IMR-90 (cell line): ENCODE results near the gene UBE2L3. TPM values are rescaled to one million over a fixed set of nuclear protein-coding genes. Genes with fewer than 3 reads are reported as not detected.

Experiments used
- ATAC-seq: fragments of 200-7000 bp; cut with Tn5 transposase; 2 replicates; pipeline ENCODE4 v1.9.1; 2020; ENCODE audit warnings: low read depth, mild to moderate bottlenecking, moderate library complexity
- BruUV-seq: library from RNA; stranded (reverse); fragments of 400-500 nt; replicated peaks from 2 replicates; lab custom pipeline; 2021; lab: Mats Ljungman, UMichigan
- CTCF ChIA-PET: fragments of 300-600 bp; formaldehyde crosslinking; extraction: SDS; loops from one replicate; lab custom pipeline; 2021; ENCODE audit warnings: antibody characterized with exemption; lab: Yijun Ruan, JAX
- POLR2A ChIA-PET: fragments of 300-600 bp; sonication (Branson Sonifier 250); formaldehyde crosslinking; loops from one replicate; lab custom pipeline; 2022; ENCODE audit warnings: antibody characterized with exemption; ENCODE audit not compliant: unreplicated experiment; lab: Charles Lee
- DNase-seq: peaks from one replicate; pipeline ENCODE4 v3.0.0; 2013
- H2AFZ ChIP-seq: replicated peaks from 2 replicates; pipeline ENCODE3; 2013; ENCODE audit warnings: low read length, mild to moderate bottlenecking; ENCODE audit not compliant: poor library complexity
- H2AK5ac ChIP-seq: 2 replicates; pipeline ENCODE4 v1.6.1; 2013; ENCODE audit warnings: low read depth, low read length, inconsistent platforms
- H2AK9ac ChIP-seq: replicated peaks from 2 replicates; pipeline ENCODE3; 2013; ENCODE audit warnings: mild to moderate bottlenecking, low read depth, low read length, moderate library complexity; ENCODE audit not compliant: poor library complexity
- H2BK120ac ChIP-seq: 2 replicates; pipeline ENCODE4 v1.6.1; 2013; ENCODE audit warnings: low read depth, low read length, inconsistent platforms
- H2BK15ac ChIP-seq: 3 replicates; pipeline ENCODE4 v1.6.1; 2013; ENCODE audit warnings: low read depth, low read length, inconsistent platforms
- H2BK20ac ChIP-seq: 2 replicates; pipeline ENCODE4 v1.6.1; 2013; ENCODE audit warnings: low read depth, mild to moderate bottlenecking, inconsistent platforms, low read length, moderate library complexity
- H2BK5ac ChIP-seq: 2 replicates; pipeline ENCODE4 v1.6.1; 2013; ENCODE audit warnings: mild to moderate bottlenecking, low read depth, low read length, inconsistent platforms; ENCODE audit not compliant: poor library complexity, severe bottlenecking
- H3K14ac ChIP-seq: replicated peaks from 2 replicates; pipeline ENCODE4 v1.6.1; 2013; ENCODE audit warnings: low read depth, low read length, inconsistent platforms
- H3K18ac ChIP-seq: 2 replicates; pipeline ENCODE4 v1.6.1; 2013; ENCODE audit warnings: low read depth, low read length, control low read depth
- H3K23ac ChIP-seq: 2 replicates; pipeline ENCODE4 v1.6.1; 2013; ENCODE audit warnings: low read depth, low read length, inconsistent platforms
- H3K27ac ChIP-seq: 2 replicates; pipeline ENCODE4 v1.5.1; 2013; ENCODE audit warnings: mild to moderate bottlenecking, control low read depth, low read length; ENCODE audit not compliant: insufficient read depth
- H3K27me3 ChIP-seq: 2 replicates; pipeline ENCODE4 v1.6.1; 2013; ENCODE audit warnings: low read length; ENCODE audit not compliant: control insufficient read depth, insufficient read depth
- H3K36me3 ChIP-seq: 2 replicates; pipeline ENCODE4 v1.6.1; 2013; ENCODE audit warnings: low read length, mixed read lengths; ENCODE audit not compliant: control insufficient read depth, insufficient read depth
- H3K4ac ChIP-seq: 2 replicates; pipeline ENCODE4 v1.6.1; 2013; ENCODE audit warnings: low read depth, low read length, inconsistent platforms
- H3K4me1 ChIP-seq: 2 replicates; pipeline ENCODE4 v1.6.1; 2013; ENCODE audit warnings: low read length, mixed read lengths; ENCODE audit not compliant: control insufficient read depth, insufficient read depth
- H3K4me2 ChIP-seq: 2 replicates; pipeline ENCODE4 v1.6.1; 2013; ENCODE audit warnings: low read depth, mild to moderate bottlenecking, control low read depth, low read length, moderate library complexity
- H3K4me3 ChIP-seq: 2 replicates; pipeline ENCODE4 v1.5.1; 2013; ENCODE audit warnings: low read depth, mild to moderate bottlenecking, control low read depth, low read length, moderate library complexity; ENCODE audit not compliant: insufficient read depth
- H3K56ac ChIP-seq: 2 replicates; pipeline ENCODE4 v1.6.1; 2013; ENCODE audit warnings: low read length, inconsistent platforms; ENCODE audit not compliant: insufficient read depth; ENCODE audit errors: extremely low read depth
- H3K79me1 ChIP-seq, 2 experiments: 2 replicates each; pipeline ENCODE4 v1.6.1; 2013; ENCODE audit warnings: low read length in 2 of 2, inconsistent platforms in 1 of 2, low read depth in 1 of 2
- H3K9ac ChIP-seq: 2 replicates; pipeline ENCODE4 v1.6.1; 2013; ENCODE audit warnings: low read depth, low read length, control low read depth
- H3K9me1 ChIP-seq: 2 replicates; pipeline ENCODE4 v1.6.1; 2013; ENCODE audit warnings: low read length, inconsistent platforms; ENCODE audit not compliant: insufficient read depth
- H3K9me3 ChIP-seq: 2 replicates; pipeline ENCODE4 v1.6.1; 2013; ENCODE audit warnings: low read length; ENCODE audit not compliant: control insufficient read depth, insufficient read depth
- H4K20me1 ChIP-seq: 2 replicates; pipeline ENCODE4 v1.6.1; 2013; ENCODE audit warnings: low read length, inconsistent platforms; ENCODE audit not compliant: insufficient read depth
- H4K5ac ChIP-seq: 2 replicates; pipeline ENCODE4 v1.6.1; 2013; ENCODE audit warnings: mild to moderate bottlenecking, low read depth, low read length, control low read depth
- H4K8ac ChIP-seq, 2 experiments: 2 replicates each; pipeline ENCODE4 v1.6.1; 2013; ENCODE audit warnings: low read depth in 2 of 2, low read length in 2 of 2, control low read depth in 1 of 2, inconsistent platforms in 1 of 2
- H4K91ac ChIP-seq: 2 replicates; pipeline ENCODE4 v1.6.1; 2013; ENCODE audit warnings: low read depth, low read length, inconsistent platforms; ENCODE audit not compliant: insufficient read depth
- CEBPB ChIP-seq: IDR thresholded peaks from 2 replicates; pipeline ENCODE4 v1.6.1; 2012; ENCODE audit warnings: low read depth, low read length, improper control_type of control experiment
- ELK1 ChIP-seq: fragments of 150-350 bp; IDR thresholded peaks from 2 replicates; pipeline ENCODE4 v1.6.1; 2016; ENCODE audit warnings: low read depth, mild to moderate bottlenecking, low read length, moderate library complexity, borderline replicate concordance
- MAFK ChIP-seq: IDR thresholded peaks from 2 replicates; pipeline ENCODE4 v1.6.1; 2012; ENCODE audit warnings: low read depth, low read length, improper control_type of control experiment
- NFE2L2 ChIP-seq: fragments of 150-350 bp; IDR thresholded peaks from 2 replicates; pipeline ENCODE4 v1.6.1; 2016; ENCODE audit warnings: low read depth, mild to moderate bottlenecking, low read length
- RCOR1 ChIP-seq: IDR thresholded peaks from 2 replicates; pipeline ENCODE4 v1.6.1; 2012; ENCODE audit warnings: mild to moderate bottlenecking, low read length, improper control_type of control experiment; ENCODE audit not compliant: insufficient replicate concordance
- USF2 ChIP-seq: fragments of 150-350 bp; IDR thresholded peaks from 2 replicates; pipeline ENCODE4 v1.6.1; 2017; ENCODE audit warnings: mild to moderate bottlenecking, antibody characterized with exemption, low read length, low read depth
- WGBS, 2 experiments: methylation state at CpG; one replicate each; pipeline versions ENCODE4 v1.1.5 to v1.1.7; 2013; ENCODE audit warnings: missing lambda C conversion rate in 2 of 2; ENCODE audit not compliant: insufficient read length in 1 of 2; ENCODE audit errors: extremely low coverage in 2 of 2; 5-methylcytosine and 5-hydroxymethylcytosine counted together
- dilution Hi-C: fragments of 300-500 bp; cut with HindIII; formaldehyde crosslinking; loops from one replicate; pipeline ENCODE4 v1.14.3; 2018; ENCODE audit warnings: low sequenced_read_pairs; ENCODE audit not compliant: unreplicated experiment
- in situ Hi-C: fragments of 300-500 bp; cut with MboI; formaldehyde crosslinking; loops from 3 replicates; pipeline ENCODE4 v1.14.3; 2019; ENCODE audit warnings: low sequenced_read_pairs, inconsistent platforms, mixed read lengths
- intact Hi-C: fragments of 100-400 bp; cut with micrococcal nuclease; formaldehyde crosslinking; loops from 2 replicates; pipeline ENCODE4 v1.10.0; 2022
- polyA plus RNA-seq, 3 experiments: library from polyadenylated mRNA; depleted of rRNA; stranded (reverse); fragments of >200 nt; gene quantifications; 2 replicates each; pipeline ENCODE4 v1.2.3, GENCODE V29; 2012; ENCODE audit warnings: low replicate concordance in 1 of 3
- total RNA-seq: library from RNA; depleted of rRNA; stranded (reverse); fragments of >200 nt; gene quantifications from 2 replicates; pipeline ENCODE4 v1.2.3, GENCODE V29; 2012

The UBE2L3 gene
- total and polyA plus RNA-seq, 2 of the 4 experiments (the other 2 are of a cell fraction), result 29.0 to 72.9 TPM

GRCh38 chr22:21598302-21598701, 30.8 kb downstream of the UBE2L3 start:
- no CpG with 5 or more reads among the region's 3 CpGs for WGBS, 2 experiments
- CTCF ChIA-PET, result no interaction called here
- in situ Hi-C loops, result no loop called here

More at GRCh38 chr22:21598302-21598701, 30.8 kb downstream of the UBE2L3 start:
- Histone ChIP-seq H3K9me3 (no peaks in the 10 kb centered on the region), H2BK15ac (no peak overlapping the region), H3K27ac (no peak overlapping the region), H2AFZ (no peak overlapping the region), H3K4ac (no peak overlapping the region), H4K20me1 (peaks cover 91% of the 10 kb centered on the region), H4K91ac (no peak overlapping the region), H3K56ac (no peak overlapping the region), H4K8ac (no peak overlapping the region), H3K27me3 (no peaks in the 10 kb centered on the region), H3K4me3 (no peak overlapping the region), H3K14ac (no peak overlapping the region), H3K23ac (no peak overlapping the region), H2AK5ac (no peak overlapping the region), H3K9me1 (peaks cover 29% of the 10 kb centered on the region), H3K36me3 (peaks cover 25% of the 10 kb centered on the region), H3K4me2 (no peak overlapping the region), H3K18ac (no peak overlapping the region), H3K79me1 (peaks cover 18 to 57% of the 10 kb centered on the region in 2 experiments), H3K9ac (no peak overlapping the region), H4K5ac (no peak overlapping the region), H3K4me1 (0 out of 2 replicates have a peak, but pooled peaks cover 1% of the 10 kb centered on the region), H2BK5ac (no peak overlapping the region), H2BK20ac (no peak overlapping the region), H2BK120ac (no peak overlapping the region), H2AK9ac (no peak overlapping the region)
- POLR2A ChIA-PET, result no interaction called here
- dilution Hi-C loops (no loop called here), intact Hi-C loops (no loop called here)
- BruUV-seq, result no TSS peak
- TF ChIP-seq NFE2L2, result no peak
- no peak for TF ChIP-seq USF2
- no peak for TF ChIP-seq RCOR1
- no peak for TF ChIP-seq CEBPB
- no peak for TF ChIP-seq MAFK
- no peak for TF ChIP-seq ELK1
- ATAC-seq (no peak), DNase-seq (no peak)
